Uterus (tissue), 4 donors: ENCODE results near the gene RPP14. TPM values are rescaled to one million over a fixed set of nuclear protein-coding genes. Genes with fewer than 3 reads are reported as not detected.

Experiments used
- DNase-seq, 2 donors: peaks; one replicate each; pipeline ENCODE4 v3.0.0-alpha.2; 2019 to 2020
- H3K27ac ChIP-seq, 2 donors: fragments of 200-600 bp; sonication (generic); 1 replicate in 1 of 2; 2 replicates in 1 of 2; pipeline ENCODE4 v1.5.1; 2016 to 2018
- H3K27me3 ChIP-seq, 2 donors: fragments of 200-600 bp; sonication (generic); one replicate each; pipeline ENCODE4 v1.5.1; 2018 to 2019; ENCODE audit warnings: control low read depth in 1 of 2
- H3K36me3 ChIP-seq, 2 donors: fragments of 200-600 bp; sonication (generic); one replicate each; pipeline ENCODE4 v1.5.1; 2019; ENCODE audit warnings: control low read depth in 1 of 2
- H3K4me1 ChIP-seq, 2 donors: fragments of 200-600 bp; sonication (generic); one replicate each; pipeline ENCODE4 v1.5.1; 2018 to 2019; ENCODE audit warnings: control low read depth in 1 of 2
- H3K4me3 ChIP-seq, 2 donors: fragments of 200-600 bp; sonication (generic); 1 replicate in 1 of 2; 2 replicates in 1 of 2; pipeline ENCODE4 v1.5.1; 2018 to 2019; ENCODE audit warnings: mild to moderate bottlenecking in 1 of 2
- H3K9me3 ChIP-seq, 2 donors: fragments of 200-600 bp; sonication (generic); one replicate each; pipeline ENCODE4 v1.5.1; 2019; ENCODE audit warnings: control low read depth in 1 of 2
- POLR2A ChIP-seq, 2 donors: fragments of 450-650 bp; IDR thresholded peaks; one replicate each; pipeline ENCODE4 v1.6.1; 2016; ENCODE audit warnings: antibody characterized with exemption in 2 of 2, mild to moderate bottlenecking in 1 of 2, moderate library complexity in 1 of 2
- intact Hi-C: fragments of 100-400 bp; cut with DNase I; formaldehyde crosslinking; loops from one replicate; pipeline ENCODE4 v1.15.1; 2023; ENCODE audit warnings: low total_unique reads
- total RNA-seq, 4 donors: library from RNA; depleted of rRNA in 3 of 4; stranded (reverse); fragments of >200 nt in 3 of 4; gene quantifications; one replicate each; pipeline versions ENCODE4 v1.1.0 to v1.2.4, GENCODE V29; 2014 to 2023
- TF ChIP-seq, protein P1 (sequence below), 4 experiments: fragments of 200-600 bp in 2 of 4; fragments of 450-650 bp in 2 of 4; sonication (generic) in 2 of 4; IDR thresholded peaks; one replicate each; pipeline ENCODE4 v1.5.1; 2016 to 2019; ENCODE audit warnings: antibody characterized with exemption in 4 of 4, mild to moderate bottlenecking in 2 of 4, moderate library complexity in 1 of 4
- donor health status: DM: yes; HTN: yes; CAD: no.

The RPP14 gene
- total RNA-seq, 4 donors from 2014 or later = 1.5 to 26.7 (median 9.7) TPM

GRCh38 chr3:58325525-58325992 lies 19.5 kb downstream of the RPP14 start:
- intact Hi-C loops = loop anchor here (10.0 kb wide), 1 partner anchor 309 kb away; no protein-coding TSS in a partner anchor
- TF ChIP-seq POLR2A (IDR thresholded peaks at IDR 0.05) = no peak
- TF ChIP-seq, protein P1, sequence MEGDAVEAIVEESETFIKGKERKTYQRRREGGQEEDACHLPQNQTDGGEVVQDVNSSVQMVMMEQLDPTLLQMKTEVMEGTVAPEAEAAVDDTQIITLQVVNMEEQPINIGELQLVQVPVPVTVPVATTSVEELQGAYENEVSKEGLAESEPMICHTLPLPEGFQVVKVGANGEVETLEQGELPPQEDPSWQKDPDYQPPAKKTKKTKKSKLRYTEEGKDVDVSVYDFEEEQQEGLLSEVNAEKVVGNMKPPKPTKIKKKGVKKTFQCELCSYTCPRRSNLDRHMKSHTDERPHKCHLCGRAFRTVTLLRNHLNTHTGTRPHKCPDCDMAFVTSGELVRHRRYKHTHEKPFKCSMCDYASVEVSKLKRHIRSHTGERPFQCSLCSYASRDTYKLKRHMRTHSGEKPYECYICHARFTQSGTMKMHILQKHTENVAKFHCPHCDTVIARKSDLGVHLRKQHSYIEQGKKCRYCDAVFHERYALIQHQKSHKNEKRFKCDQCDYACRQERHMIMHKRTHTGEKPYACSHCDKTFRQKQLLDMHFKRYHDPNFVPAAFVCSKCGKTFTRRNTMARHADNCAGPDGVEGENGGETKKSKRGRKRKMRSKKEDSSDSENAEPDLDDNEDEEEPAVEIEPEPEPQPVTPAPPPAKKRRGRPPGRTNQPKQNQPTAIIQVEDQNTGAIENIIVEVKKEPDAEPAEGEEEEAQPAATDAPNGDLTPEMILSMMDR (IDR thresholded peaks at IDR 0.05) = no peak
- DNase-seq = no peak

DNA sequence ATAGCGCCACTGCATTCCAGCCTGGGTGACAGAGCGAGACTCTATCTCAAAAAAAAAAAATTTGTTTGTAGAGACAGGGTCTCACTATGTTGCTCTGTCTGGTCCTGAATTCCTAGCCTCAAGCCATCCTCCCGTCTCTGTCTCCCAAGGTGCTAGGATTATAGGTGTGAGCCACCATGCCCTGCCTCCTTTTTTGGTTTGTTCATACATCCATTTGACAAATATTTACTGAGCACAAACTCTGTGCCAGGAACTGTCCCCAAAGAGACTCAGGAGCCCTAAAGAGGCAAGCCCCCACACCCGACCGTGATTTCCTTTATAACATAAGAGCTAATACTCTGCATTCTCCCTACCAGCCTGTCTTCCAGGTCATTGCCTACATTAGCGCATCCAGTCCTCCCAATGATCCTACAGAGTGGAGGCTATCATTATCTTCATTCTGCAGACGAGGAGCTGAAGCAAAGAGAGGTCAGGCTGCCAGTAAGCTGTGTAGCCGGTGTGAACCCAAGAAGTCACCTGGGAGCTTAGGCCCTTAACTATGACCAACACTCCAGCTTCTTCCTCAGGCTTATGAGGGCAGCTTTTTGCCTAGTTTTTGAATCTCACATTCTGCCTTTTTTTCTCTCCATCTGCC lies 20.3 kb downstream of the RPP14 start:
- no peaks in the 10 kb centered on the region for H3K27me3 ChIP-seq
- intact Hi-C loops = loop anchor here (10.0 kb wide), 1 partner anchor 308 kb away; no protein-coding TSS in a partner anchor

More at GRCh38 chr3:58325525-58325992, 19.5 kb downstream of the RPP14 start:
- no peaks in the 10 kb centered on the region for H3K27me3 ChIP-seq
- H3K4me3 ChIP-seq = no peak overlapping the region
- H3K36me3 ChIP-seq = no peaks in the 10 kb centered on the region
- H3K4me1 ChIP-seq = no peaks in the 10 kb centered on the region
- H3K9me3 ChIP-seq = no peaks in the 10 kb centered on the region
- H3K27ac ChIP-seq = peak overlapping the region; percentile 27 to 29

DNA sequence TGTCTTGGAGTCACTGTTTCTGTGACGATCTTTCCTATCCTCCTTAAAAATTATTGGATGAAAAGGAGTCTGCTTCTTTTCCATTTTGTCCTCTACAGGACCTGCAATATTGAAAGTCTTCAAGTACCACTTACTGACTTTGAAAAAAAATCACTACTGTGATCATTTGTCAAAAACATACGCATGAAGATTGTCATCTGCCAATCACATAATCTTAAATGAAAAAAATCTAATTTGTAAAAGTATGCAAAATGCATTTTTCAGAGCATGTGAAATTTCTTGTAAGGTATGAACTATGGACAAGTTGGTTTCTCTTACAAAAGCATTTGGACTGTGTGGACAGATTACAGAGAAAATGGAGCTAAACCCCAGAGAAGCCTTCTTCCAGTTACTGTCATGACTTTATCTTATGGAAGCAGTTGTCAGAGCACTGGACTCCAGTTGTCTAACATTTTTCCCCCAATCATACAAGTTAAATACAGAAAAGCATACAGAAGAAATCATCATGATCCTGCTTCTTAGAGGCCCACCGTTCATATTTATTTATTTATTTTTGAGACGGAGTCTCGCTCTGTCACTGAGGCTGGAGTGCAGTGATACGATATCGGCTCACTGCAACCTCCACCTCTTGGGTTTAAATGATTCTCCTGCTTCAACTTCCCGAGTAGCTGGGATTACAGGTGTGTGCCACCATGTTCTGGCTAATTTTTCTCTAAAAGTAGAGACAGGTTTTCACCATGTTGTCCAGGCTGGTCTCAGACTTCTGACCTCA lies 23.3 kb downstream of the RPP14 start:
- H3K4me1 ChIP-seq = peaks cover 0 to 8% of the 10 kb centered on the region in 2 donors
- no peak overlapping the region for H3K4me3 ChIP-seq
- H3K27ac ChIP-seq = no peak overlapping the region
- no peaks in the 10 kb centered on the region for H3K9me3 ChIP-seq
- DNase-seq = no peak
- intact Hi-C loops = loop anchor here (10.0 kb wide), 1 partner anchor 305 kb away; no protein-coding TSS in a partner anchor
- no peaks in the 10 kb centered on the region for H3K27me3 ChIP-seq
- no peaks in the 10 kb centered on the region for H3K36me3 ChIP-seq
- TF ChIP-seq, protein P1 (IDR thresholded peaks at IDR 0.05) = no peak

More for the DNA sequence above, 20.3 kb downstream of the RPP14 start:
- no peaks in the 10 kb centered on the region for H3K4me1 ChIP-seq
- H3K36me3 ChIP-seq = no peaks in the 10 kb centered on the region
- H3K27ac ChIP-seq = no peak overlapping the region
- no peaks in the 10 kb centered on the region for H3K9me3 ChIP-seq
- H3K4me3 ChIP-seq = no peak overlapping the region
- DNase-seq = no peak
- TF ChIP-seq, protein P1 (IDR thresholded peaks at IDR 0.05) = no peak
- TF ChIP-seq POLR2A (IDR thresholded peaks at IDR 0.05) = no peak

- H3K27ac ChIP-seq = no peak overlapping the region
- intact Hi-C loops = loop anchor here (5.0 to 10.0 kb wide), 2 partner anchors 162 to 305 kb away; partner anchors contain the start of gene KCTD6
These were observed 23.9 kb downstream of the RPP14 start for GRCh38 chr3:58329922-58330413.

More at GRCh38 chr3:58329922-58330413, 23.9 kb downstream of the RPP14 start:
- TF ChIP-seq, protein P1 (IDR thresholded peaks at IDR 0.05) = no peak
- no peak for TF ChIP-seq POLR2A (IDR thresholded peaks at IDR 0.05)
- Histone ChIP-seq H3K4me3 (no peak overlapping the region), H3K36me3 (no peaks in the 10 kb centered on the region), H3K27me3 (no peaks in the 10 kb centered on the region), H3K4me1 (peaks cover 0 to 8% of the 10 kb centered on the region in 2 donors), H3K9me3 (no peaks in the 10 kb centered on the region)
- DNase-seq = no peak
